ENCODE results near the gene PCDHGB1. TPM values are rescaled to one million over a fixed set of nuclear protein-coding genes. Genes with fewer than 3 reads are reported as not detected.
"Not testable (repeated sequence)": the region's sequence is repeated elsewhere in the genome, so short reads cannot be mapped to it uniquely, and the experiment has no call there.

Gene PCDHGB1
- polyA plus RNA-seq, 3 donors = 1.3 to 2.1 (median 1.9) TPM

GRCh38 chr5:141343953-141344463 is 5.9 kb upstream of the PCDHGB1 start:
- no peak for DNase-seq (ENCODE audit: low read depth in 3 of 3, low spot score in 2 of 3)

GRCh38 chr5:141345327-141345726 is 4.6 kb upstream of the PCDHGB1 start:
- no peak for DNase-seq (ENCODE audit: low read depth in 3 of 3, low spot score in 2 of 3)

GRCh38 chr5:141346017-141346416 is 3.9 kb upstream of the PCDHGB1 start:
- not testable (repeated sequence) for DNase-seq (ENCODE audit: low read depth in 3 of 3, low spot score in 2 of 3)

GRCh38 chr5:141351591-141351990 is 1.7 kb downstream of the PCDHGB1 start:
- DNase-seq (ENCODE audit: low read depth in 3 of 3, low spot score in 2 of 3) = no peak

- DNase-seq (ENCODE audit: low read depth in 3 of 3, low spot score in 2 of 3) = no peak
Observed at GRCh38 chr5:141354900-141355469, 5.1 kb downstream of the PCDHGB1 start, which contains the start of gene PCDHGA4. TSS of gene PCDHGA4 (plus strand) at chr5:141355021. CDS start at chr5:141355108, 87 bp downstream.

- no peak for DNase-seq (ENCODE audit: low read depth in 3 of 3, low spot score in 2 of 3)
Observed at GRCh38 chr5:141355641-141356040, 5.7 kb downstream of the PCDHGB1 start.

- no peak for DNase-seq (ENCODE audit: low read depth in 3 of 3, low spot score in 2 of 3)
Observed at GRCh38 chr5:141356133-141356532, 6.2 kb downstream of the PCDHGB1 start.

- no peak for DNase-seq (ENCODE audit: low read depth in 3 of 3, low spot score in 2 of 3)
Observed at GRCh38 chr5:141356950-141357349, 7.1 kb downstream of the PCDHGB1 start.

GRCh38 chr5:141359790-141360426 is 10.0 kb downstream of the PCDHGB1 start, which contains the start of gene PCDHGB2:
TSS of gene PCDHGB2 (plus strand) at chr5:141359994. CDS start at chr5:141360136, 142 bp downstream.
- no peak for DNase-seq (ENCODE audit: low read depth in 3 of 3, low spot score in 2 of 3)

- no peak for DNase-seq (ENCODE audit: low read depth in 3 of 3, low spot score in 2 of 3)
Observed at GRCh38 chr5:141360685-141361084, 10.8 kb downstream of the PCDHGB1 start.

- DNase-seq (ENCODE audit: low read depth in 3 of 3, low spot score in 2 of 3) = no peak
Observed at GRCh38 chr5:141362719-141363118, 12.8 kb downstream of the PCDHGB1 start.

GRCh38 chr5:141363952-141364660 is 14.2 kb downstream of the PCDHGB1 start, which contains the start of gene PCDHGA5:
TSS of gene PCDHGA5 (plus strand) at chr5:141364162. CDS start at chr5:141364331, 169 bp downstream.
- DNase-seq (ENCODE audit: low read depth in 3 of 3, low spot score in 2 of 3) = no peak

GRCh38 chr5:141366016-141366896 is 16.4 kb downstream of the PCDHGB1 start:
- no peak for DNase-seq (ENCODE audit: low read depth in 3 of 3, low spot score in 2 of 3)

- no peak for DNase-seq (ENCODE audit: low read depth in 3 of 3, low spot score in 2 of 3)
Observed at GRCh38 chr5:141369994-141370848, 20.3 kb downstream of the PCDHGB1 start, which contains the start of gene PCDHGB3. TSS of gene PCDHGB3 (plus strand) at chr5:141370242. CDS start at chr5:141370395, 153 bp downstream.

- no peak for DNase-seq (ENCODE audit: low read depth in 3 of 3, low spot score in 2 of 3)
Observed at GRCh38 chr5:141371572-141372475, 21.9 kb downstream of the PCDHGB1 start.

- no peak for DNase-seq (ENCODE audit: low read depth in 3 of 3, low spot score in 2 of 3)
Observed at GRCh38 chr5:141373673-141374317, 23.9 kb downstream of the PCDHGB1 start, which contains the start of gene PCDHGA6. TSS of gene PCDHGA6 (plus strand) at chr5:141373891. CDS start at chr5:141374084, 193 bp downstream.

GRCh38 chr5:141374627-141375026 is 24.7 kb downstream of the PCDHGB1 start:
- DNase-seq (ENCODE audit: low read depth in 3 of 3, low spot score in 2 of 3) = no peak

Data from right renal cortex interstitium (tissue), 3 donors.